HG02623 (cell line): ENCODE data around the gene CRADD.
"Not testable (repeated sequence)": the region's sequence is repeated elsewhere in the genome, so short reads cannot be mapped to it uniquely, and the experiment has no call there.

Experiments used
- ATAC-seq: cut with Tn5 transposase; IDR thresholded peaks from one replicate; pipeline ENCODE4 v1.9.1; 2021; ENCODE audit warnings: moderate library complexity; ENCODE audit not compliant: unreplicated experiment

The CRADD gene

GRCh38 chr12:93754859-93755258 lies 77.7 kb downstream of the CRADD start:
- ATAC-seq, result not testable (repeated sequence)

GRCh38 chr12:93756288-93756687 lies 79.1 kb downstream of the CRADD start:
- no peak for ATAC-seq

- no peak for ATAC-seq
These were observed 80.9 kb downstream of the CRADD start for GRCh38 chr12:93757792-93758694.

DNA sequence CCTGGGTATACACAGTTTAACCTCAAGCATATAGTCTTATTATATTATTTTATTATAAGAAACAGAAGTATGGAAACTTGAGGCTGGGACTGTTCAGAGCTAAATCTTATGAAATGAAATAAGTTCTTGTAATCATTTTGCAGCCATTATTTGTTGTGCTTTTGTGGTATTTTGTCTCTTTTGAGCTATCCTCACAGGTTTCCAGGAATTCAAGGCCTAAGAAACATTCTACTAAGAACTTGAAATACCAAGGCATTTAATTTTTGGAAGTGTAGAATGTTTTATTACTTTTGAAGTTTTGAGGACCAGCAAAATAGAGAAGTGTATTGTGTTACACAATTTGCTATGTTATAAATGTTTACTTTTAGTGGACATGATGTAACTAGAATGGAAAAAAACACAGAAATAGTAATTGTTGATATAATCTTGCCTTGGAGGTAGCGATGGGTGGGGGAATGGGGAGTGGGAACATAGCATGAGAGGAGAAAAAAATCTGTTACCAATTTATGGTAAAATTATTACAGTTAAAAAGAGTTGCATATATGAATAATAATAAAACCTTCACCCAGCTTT lies 81.7 kb downstream of the CRADD start:
- ATAC-seq, result no peak

DNA sequence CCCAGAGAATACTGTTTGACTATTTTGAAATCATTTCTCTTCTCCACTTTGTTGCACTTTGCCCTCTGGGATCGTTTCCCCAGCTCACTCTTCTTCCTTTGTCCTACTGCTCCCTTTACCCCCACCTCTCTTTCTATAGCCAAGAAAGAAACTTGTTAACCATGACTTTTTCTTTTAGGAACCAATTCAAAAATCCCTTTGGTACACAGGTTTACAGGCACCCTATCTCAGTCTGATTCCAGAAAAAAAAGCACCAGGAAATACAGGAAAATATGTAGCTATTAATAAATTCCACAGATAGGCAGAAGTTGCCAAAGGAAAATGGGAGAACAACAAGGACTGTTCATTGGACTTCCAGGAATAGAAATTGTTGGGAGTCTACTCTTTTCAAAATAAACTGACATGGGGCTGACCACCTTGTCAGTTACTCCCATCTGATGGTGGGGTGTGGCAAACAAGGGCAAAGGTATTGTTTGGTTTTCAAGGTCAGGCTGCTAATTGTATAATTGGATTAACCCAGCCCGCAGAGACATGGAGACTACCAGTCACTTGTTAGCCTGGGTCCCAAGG lies 82.4 kb downstream of the CRADD start:
- no peak for ATAC-seq

- no peak for ATAC-seq
These were observed 83.2 kb downstream of the CRADD start for GRCh38 chr12:93760275-93760875.

- ATAC-seq, result no peak
These were observed 85.0 kb downstream of the CRADD start for GRCh38 chr12:93762059-93762719.

GRCh38 chr12:93762912-93763553 lies 85.9 kb downstream of the CRADD start:
- ATAC-seq, result no peak

DNA sequence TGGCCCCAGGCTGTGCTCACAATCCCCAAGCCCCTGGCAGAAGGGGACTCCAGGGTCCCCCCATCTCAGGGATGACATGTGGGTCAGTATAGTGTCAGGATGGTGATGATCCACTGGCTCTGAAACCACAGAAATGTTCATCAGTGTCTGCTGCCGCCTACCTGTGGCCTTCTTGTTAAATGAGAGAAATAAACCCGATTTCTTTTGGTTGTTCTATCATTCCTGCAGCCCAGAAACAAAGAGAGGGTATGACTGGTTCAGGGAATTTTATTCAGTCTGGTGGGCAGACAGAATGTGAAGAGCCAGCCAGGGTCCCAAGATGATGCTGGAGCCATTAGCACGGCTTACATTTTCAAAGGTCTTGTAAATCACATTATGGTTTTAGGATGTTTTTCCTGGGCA lies 86.6 kb downstream of the CRADD start:
- no peak for ATAC-seq

DNA sequence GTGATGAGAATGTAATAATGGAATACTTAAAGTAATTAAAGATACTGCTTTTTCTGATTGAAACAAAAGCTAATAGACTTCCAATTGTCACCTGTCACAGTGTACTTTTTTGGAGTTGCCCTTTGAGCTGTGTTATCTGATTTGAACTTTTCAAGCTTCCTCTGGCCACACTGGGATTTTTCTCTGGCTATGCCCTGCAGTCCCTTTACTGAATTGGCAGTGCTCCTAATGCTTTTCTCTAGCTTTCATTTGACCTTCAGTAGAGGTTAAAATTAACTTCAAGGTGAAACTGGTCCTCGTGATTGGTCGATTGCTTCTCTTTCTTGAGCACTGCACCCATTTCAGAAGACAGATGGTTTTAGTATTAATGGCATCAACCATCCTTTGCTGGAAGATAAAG lies 89.2 kb downstream of the CRADD start:
- no peak for ATAC-seq

- ATAC-seq, result no peak
These were observed 89.8 kb downstream of the CRADD start for GRCh38 chr12:93766796-93767523.

- no peak for ATAC-seq
These were observed 90.3 kb downstream of the CRADD start for GRCh38 chr12:93767524-93767863.

GRCh38 chr12:93772003-93772700 lies 95.0 kb downstream of the CRADD start:
- no peak for ATAC-seq

GRCh38 chr12:93773122-93773871 lies 96.1 kb downstream of the CRADD start:
- ATAC-seq, result no peak

- ATAC-seq, result no peak
These were observed 99.4 kb downstream of the CRADD start for GRCh38 chr12:93776581-93777018.

DNA sequence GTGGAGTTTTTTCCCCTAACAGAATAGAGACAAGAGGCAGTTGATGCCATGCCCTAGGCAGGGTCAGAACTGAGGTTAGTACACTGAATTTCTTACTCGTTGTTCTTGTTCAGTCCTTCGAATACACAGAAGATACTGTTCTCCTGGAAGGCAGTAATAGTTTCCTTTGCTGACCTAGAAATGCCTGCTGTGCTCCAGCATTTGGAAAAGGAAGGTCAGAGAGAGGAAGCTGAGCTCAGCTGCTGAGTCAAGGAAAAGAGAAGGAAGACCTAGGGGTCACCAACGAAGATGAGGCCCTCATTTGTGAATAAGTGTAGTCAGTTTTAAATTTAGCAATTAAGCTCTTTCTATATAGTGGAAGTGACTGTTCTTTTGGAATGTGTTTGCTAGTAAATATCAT lies 100.1 kb downstream of the CRADD start:
- no peak for ATAC-seq

GRCh38 chr12:93778306-93778705 lies 101.1 kb downstream of the CRADD start:
- no peak for ATAC-seq

GRCh38 chr12:93778766-93779165 lies 101.6 kb downstream of the CRADD start:
- ATAC-seq, result no peak
